Stimulated activated CD4-positive, alpha-beta T cell treated with anti-CD3 and anti-CD28 coated beads, TNF-alpha, amount 100 ng/mL, for 48 hours (primary cell): Measurements from ENCODE around the gene ANKUB1.
A peak's percentile ranks its signal among the peaks of the same experiment; 100 is the strongest.

Experiments used
- DNase-seq, 3 donors: peaks; one replicate each; pipeline ENCODE4 v3.0.0-alpha.2; 2020; ENCODE audit warnings: low read depth in 3 of 3

Gene ANKUB1

DNA sequence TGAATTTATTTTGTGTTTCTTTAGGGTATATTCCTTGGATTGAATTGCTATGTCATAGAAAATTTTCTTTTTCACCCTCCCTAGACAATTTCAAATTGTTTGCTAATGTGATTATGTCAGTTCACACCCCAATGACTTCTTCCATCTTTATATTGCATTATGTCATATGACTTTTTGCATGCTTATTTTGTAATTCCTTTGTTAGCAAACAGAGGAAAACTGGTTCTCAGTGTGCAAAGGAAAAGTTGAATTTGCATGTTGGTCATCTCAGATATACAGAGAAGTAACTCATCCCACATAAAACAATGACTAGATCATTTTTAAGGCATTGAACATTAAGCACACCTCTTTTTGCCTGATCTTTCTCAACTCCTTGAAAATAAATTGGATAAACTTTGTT is 17.3 kb upstream of the ANKUB1 start:
- no peak for DNase-seq

DNA sequence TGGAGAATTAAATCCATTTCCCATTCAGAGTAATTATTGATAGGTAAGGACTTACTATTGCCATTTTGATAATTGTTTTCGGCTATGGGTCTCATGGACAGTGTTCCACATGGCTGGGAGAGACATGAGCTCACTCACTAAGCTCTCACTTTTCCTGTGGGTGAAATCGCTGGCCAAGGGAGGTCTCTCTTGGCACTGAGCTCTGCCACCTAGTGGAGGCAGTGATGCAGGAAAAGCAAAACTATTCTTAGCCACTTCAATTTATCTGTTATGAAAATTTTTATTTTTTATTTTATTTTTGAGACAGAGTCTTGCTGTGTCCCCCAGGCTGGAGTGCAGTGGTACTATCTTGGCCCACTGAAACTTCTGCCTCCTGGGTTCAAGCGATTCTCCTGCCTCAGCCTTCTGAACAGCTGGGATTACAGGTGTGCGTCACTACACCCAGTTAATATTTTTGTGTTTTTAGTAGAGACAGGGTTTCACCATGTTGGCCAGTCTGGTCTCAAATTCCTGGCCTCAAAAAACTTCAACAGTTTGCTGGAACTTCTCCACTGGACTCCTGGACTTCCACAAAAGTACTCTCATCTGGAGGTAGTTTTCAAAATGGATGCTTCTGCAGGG is 16.0 kb upstream of the ANKUB1 start:
- peak in 2 of 3 donors; percentile 24 to 50 for DNase-seq

DNA sequence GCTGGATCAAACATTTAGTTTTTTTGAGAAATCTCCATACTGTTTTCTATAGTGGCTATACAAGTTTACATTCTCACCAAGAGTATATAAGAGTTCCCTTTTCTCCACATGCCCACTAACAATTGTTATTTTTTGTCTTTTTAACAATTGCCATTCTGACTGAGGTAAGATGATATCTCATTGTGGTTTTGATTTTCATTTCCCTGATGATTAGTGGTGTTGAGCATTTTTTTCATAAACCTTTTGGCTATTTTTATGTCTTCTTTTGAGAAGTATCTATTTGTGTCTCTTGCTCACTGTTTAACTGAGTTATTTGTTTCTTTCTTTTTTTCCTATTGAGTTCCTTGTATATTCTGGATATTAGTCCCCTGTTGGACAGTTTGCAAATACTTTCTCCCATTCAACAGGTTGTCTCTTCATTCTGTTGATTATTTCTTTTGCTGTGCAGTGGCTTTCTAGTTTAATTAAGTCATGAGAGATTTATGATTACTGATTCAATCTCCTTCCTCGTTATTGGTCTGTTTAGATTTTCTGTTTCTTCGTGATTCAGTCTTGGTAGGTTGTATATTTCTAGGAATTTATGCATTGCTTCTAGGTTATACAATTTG is 13.9 kb upstream of the ANKUB1 start:
- no peak for DNase-seq

DNA sequence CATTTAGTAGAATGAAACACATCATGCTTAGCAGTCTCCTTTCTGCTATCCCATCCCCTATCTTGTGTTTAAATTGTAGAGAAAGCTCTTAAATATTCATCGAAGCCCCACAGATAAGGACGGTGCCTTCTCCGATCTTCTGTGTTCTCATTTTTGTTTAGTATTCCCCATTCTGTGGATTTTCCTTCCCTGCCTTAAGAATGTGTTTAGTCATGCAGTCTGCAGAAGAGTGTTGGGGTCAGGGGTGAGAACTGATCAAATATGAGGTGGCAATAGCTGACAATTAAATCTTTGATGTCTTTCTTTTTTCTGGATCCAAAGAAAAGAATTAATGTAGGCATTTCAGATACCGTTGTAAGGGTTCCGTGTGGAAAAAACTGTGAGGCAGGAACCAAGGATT is 9.3 kb upstream of the ANKUB1 start:
- no peak for DNase-seq

DNA sequence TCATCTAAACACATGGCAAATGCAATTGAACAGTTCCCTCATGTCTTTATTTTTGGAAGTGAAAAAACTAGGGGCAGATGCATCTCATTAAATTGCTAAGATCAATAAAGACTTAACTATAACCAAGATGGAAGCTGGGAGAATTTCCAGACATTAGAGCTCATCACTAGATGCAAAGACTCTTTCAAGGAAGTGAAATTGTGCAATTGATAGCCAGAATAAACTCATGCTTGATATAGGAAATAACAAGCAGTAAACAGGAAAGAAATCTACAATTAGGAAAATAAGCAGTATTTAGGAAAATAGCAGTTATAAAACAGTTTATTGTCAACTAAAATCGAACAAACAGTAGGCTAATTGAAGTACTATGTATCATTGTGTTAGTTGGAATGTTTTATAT is 8.8 kb upstream of the ANKUB1 start:
- no peak for DNase-seq

DNA sequence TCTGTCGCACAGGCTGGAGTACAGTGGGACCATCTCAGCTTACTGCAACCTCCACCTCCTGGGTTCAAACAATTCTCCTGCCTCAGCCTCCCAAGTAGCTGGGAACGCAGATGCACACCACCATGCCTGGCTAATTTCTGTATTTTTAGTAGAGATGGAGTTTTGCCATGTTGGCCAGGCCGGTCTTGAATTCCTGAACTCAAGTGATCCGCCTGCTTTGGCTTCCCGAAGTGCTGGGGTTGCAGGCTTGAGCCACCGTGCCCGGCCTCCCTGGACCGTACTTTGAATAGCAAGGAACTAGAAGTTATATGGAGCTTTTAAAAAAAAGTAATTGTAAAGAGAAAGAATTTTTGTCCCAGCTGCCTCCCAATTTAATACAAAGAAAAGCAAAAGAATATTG is 8.3 kb upstream of the ANKUB1 start:
- DNase-seq: no peak

DNA sequence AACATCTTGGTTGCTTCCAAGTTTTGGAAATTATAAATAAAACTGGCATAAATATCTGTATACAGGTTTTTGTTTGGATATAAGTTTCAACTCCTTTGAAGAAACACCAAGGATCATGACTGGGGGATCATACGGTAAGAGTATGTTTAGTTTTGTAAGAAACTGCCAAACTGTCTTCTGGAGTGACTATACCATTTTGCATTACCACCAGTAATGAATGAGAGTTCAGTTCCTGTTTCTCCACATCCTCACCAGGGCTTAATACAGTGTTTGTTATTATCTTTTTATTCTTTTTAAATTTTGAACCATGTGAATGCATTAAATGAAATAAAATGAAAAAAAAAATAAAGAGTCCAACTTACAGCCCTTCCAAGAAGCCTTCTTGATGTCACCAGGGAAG is 3.7 kb upstream of the ANKUB1 start:
- no peak for DNase-seq

DNA sequence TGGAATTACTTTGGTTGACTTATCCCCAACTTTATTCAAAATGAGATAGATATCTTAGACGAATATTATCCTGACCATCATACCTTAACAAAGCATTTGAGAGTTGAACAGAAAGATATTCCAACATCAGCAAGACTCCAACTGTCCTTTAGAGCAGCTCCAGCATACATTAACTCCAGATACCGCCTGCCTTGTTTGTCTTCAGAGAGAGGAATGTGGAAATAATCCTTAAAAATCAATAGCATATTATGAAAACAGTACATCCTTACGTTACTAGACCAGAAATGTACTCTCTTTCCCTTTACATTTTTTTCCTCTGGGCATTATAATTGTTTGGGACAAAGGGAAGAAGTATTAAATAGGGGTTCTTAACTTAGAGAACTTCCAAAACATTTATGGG is 1.7 kb downstream of the ANKUB1 start:
- DNase-seq: no peak

DNA sequence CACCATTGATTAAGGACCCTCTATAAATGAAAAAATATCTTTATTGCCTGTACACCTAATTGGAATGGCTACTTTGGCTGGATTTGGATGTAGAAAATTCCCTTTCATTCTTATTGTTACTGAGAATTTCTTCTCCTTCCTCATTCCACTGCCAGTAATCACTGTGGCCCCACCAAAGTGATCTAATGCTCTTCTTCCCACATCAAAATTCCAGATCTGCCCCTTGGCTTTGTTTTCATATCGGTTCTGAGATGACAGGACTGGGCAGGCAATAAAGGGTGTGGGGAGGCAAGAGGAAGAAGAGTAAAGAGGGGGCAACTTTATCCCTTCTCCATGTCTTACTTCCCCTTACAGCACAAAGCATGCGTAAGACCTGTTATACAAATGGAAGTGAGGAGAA is 2.1 kb downstream of the ANKUB1 start:
- no peak for DNase-seq

DNA sequence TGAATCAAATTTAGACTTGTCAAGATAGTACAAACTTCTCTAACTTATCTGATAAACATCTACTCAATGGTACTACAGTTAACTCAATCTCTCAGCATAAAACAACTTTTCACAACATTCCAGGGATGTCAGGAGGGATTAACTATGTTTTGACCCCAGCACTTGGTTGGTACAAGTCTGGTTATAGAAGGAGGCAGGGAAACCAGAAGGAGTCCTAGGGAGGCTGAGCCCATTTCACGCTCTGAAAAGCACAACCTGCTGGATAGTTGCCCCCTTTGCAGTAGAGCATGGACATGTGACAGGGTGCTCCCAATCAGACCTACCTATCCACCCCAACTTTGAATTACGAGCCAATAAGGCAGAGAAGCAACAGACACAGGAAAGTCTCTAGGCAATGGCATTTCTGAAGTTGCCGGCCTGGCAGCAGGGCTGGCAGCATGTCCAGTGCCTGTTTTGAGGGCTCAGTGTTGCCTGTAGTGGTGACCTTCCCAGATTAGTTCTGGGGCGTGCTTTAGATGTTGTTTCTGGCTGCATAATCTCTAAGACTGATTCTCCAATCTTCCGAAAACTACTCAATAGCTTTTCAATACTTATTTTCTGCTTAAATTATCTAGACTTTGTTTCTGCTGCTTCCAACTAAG is 8.2 kb downstream of the ANKUB1 start:
- no peak for DNase-seq

DNA sequence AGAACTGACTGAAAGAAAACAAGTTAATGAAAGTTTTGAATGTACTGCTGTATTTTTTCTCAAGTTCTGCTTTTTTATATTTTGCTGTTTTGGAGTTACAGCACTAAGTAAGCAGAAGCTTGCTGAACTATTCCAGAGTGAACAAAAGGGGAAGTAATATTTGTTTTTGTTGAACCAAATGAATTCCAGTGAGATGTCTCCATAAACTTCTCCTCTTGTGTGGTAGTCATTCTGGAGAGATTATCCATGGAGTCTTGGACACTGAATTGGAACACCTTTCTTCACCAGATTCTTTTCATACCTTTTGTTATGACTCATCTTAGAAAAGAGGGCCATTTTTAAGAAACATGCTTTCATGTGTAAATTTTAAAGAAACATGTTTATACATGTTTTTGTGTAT is 8.8 kb downstream of the ANKUB1 start:
- no peak for DNase-seq

DNA sequence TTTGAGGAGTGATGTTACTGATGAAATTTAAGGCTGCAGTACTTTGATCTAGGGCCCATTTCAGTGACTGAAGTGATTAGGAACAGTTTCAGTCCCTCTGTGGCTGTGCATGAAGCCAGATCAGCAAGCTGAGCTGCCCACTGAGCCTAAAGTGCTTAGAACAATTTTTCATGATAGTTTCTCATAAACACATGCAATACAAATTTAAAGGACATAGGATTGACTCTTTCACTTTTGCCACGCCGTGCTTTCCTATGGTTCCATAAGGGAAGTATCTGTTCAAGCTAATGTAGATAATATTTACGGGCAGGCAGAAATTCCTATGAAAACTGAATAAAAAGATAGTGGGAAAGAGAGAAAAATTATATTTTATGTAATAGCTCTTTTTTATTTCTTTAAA is 10.6 kb downstream of the ANKUB1 start:
- DNase-seq: no peak

DNA sequence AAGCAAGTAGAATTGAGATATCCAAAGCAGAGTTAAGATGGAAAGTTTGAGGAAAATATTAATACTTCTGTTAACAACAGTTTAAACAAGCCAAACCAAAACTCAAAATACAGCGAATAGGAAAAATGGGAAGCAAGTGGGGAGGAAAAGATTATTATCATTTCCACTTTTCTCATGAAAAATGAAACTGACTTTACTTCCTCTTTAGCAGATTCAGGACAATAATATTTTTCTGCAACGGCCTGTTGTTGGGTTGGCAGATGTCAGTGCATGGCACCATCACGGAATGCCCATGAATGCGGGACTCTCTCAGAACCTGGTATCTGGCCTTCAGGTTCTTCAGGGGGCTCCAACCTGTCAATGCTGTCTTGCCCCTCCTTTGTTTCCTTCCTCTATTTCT is 11.1 kb downstream of the ANKUB1 start:
- DNase-seq: no peak

DNA sequence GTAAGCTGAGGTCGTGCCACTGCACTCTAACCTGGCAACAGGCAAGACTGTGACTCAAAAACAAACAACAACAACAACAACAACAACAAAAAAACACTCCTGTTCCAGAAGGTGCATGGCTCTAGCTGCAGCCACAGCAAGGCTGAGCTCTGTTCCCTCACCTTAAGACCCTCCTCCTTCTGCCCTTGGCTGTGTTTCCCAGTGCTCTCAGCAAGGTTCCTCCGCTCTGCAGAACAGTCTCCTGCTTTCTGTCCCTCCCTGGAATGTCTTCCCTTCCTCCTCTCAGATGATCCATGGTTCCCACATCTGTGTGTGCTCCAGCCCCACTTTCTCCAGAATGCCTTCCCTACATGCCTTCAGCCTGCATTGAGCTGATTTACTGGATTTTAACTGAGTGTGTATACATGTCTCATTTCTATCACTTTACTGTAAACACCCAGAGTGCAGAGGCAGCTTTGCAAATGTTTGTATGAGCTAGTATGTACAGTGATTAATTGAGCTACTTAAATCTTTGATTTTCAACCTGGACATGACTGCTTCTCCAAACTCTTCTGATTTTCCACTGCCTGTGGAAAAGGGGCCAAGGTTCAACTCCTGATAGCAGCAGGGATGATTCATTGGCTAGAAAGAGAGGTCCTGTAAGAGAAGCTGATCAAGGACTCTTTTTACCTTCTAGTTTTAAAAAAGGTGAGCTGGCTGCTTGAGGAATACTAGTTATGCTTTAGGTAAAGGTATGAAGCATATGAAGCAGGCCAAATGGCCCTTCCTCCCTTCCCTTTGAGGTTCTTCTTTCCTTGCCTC is 14.7 kb downstream of the ANKUB1 start:
- DNase-seq: no peak

DNA sequence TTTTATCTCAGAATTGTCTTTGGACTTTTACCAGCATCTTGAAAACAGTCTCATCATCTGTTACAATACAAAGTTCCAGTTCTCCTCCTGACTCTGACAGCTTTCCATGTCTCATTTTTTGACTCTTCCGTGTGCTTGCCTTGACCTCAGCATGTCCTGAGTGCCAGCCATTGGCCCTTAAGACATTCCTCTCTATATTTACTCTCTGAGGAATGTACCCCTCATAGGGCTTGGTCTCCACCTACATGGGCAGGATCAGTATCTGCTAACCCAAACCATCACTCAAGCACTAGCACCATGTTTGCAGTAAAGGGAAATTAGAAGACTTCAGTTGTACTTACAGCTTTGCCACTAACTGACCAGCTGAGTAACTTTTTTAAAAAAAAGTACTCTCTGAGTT is 16.2 kb downstream of the ANKUB1 start:
- DNase-seq: no peak

DNA sequence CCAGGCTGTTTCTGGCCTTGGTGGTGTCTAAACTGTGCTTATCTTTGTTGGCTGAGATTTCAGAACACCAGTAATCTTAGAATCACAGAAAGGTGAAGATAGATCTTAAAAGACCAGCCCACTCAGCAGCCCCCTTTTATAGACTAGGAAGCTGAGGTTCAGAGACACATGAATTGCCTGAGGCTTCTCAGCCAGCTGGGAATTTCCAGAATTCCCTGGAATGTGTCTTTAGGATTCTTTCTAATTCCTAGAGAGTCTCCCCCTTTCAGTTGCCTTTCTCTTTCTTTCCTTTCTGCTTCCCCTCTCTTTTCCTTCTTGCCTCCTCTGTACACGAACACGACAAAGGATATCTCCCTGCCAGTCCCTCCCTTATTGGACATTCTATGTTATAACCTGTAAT is 19.5 kb downstream of the ANKUB1 start:
- DNase-seq: no peak

DNA sequence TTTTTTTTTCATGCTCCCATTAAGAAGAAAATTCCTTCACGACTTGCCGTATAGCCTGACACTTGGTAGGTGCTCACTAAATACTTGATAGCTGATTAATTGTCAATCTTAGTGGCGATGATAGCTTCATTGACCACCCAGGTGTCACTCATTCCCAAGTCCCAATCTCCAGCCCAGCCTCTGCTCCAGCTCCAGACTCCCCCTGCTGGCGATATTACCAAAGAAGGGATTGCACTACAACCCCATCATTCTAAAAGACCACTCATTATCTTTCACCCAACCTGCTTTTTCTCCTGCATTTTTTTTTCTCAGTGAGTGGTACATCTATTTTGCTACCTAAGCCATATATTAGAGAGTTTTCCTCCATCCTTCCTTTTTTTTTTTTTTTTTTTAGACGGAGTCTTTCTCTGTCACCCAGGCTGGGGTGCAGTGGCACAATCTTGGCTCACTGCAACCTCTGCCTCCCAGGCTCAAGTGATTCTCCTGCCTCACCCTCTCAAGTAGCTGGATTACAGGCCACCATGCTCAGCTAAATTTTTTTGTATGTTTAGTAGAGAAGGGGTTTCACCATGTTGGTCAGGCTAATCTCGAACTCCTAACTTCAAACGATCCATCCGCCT is 20.6 kb downstream of the ANKUB1 start:
- peak in 2 of 3 donors; percentile 29 for DNase-seq

DNA sequence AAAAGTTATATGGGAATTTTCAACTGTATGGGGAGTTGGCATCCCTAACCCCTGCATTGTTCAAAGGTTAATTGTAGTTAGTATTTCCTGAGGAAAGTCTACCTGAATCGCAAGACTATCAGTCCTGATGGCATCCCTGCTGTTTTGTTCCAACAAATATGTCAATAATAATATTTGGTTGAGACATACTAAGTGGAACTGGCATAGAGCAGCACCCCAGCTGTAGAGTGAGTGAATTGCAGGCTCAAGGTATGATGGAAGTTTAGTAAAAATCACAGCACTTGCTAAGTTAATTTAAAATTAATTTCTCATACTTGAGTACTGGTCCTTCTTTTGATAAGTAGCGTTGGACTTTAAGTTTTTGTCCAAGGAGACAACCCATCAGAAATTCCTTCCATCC is 22.1 kb downstream of the ANKUB1 start:
- DNase-seq: no peak

DNA sequence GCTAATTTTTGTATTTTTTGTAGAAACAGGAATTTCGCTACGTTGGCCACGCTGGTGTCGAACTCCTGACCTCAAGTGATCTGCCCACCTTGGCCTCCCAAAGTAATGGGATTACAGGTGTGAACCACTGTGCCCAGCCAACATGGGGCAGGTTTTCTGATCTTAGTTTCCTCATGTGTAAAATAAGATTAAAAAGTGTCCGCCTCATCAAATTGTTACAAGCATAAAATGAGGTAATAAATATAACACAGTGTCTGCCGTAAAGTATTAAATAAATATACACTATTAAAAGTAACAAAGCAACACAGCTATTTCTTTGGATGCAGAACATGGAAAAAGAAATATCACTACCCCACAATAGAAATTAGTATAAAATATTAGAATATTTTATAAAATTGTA is 23.6 kb downstream of the ANKUB1 start:
- DNase-seq: no peak

DNA sequence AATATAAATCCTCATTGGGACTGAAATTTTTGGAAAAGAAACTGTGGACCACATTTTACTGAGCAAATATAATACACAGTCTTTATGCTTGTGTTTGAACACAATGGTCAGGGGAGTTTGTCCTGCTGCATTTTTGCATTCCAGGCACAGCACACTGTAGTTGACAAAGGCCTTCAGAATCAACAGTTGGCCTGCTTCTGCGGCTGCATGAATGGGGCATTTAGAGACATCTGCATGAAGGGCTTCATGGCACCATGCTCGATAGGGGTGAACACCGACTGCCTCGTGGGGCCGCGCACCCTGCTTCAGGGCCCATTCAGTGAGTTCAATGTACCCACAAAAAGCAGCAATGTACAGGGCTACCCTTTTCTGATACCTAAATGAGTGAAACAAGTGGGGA is 24.6 kb downstream of the ANKUB1 start:
- no peak for DNase-seq

DNA sequence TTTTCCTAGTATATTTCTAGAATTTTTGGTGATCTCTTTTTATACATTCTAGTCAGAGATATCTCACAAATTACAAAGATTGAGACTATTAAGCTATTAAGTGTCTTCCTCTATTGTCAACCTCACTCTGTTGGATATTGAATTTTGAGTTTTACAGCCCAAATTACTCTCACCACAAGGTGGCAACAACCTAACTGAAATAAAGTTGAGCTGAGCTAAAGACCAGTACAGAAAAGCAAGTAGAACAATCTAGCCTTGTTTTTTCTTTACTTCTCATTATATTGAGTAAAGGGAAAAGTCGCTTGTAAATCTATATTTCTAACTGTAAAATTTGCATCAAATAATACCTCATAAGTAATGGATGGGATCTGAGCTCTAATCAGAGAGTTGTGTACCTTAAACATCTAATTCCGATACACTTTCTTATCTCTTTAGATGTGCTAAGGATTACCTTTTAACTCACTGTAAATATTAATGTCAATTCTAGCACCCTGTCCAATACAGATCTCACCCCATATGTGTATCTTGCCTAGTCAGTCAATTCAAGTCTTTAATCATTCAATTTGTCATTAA is 26.5 kb downstream of the ANKUB1 start:
- DNase-seq: no peak

DNA sequence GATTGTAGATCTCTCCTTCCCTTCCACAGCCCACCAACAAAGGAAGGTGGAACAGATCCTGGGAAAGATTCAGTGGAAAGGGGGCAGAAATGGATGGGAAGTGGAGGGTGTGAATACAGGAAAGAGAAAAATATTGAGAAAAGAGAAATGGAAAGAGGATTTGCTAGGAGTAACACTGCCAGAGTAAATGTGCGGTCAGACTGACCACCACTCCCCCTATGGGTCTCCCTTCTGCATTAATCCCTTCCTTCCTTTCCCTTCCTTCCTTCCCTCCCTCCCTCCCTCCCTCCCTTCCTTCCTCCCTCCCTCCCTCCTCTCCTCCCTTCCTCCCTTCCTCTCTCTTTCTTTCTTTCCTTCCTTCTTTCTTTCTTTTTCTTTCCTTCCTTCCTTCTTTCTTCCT is 28.1 kb downstream of the ANKUB1 start:
- DNase-seq: no peak
